Eye (tissue), 1 donor: ENCODE measurements around the gene ARCN1.
"Not testable (repeated sequence)": the region's sequence is repeated elsewhere in the genome, so short reads cannot be mapped to it uniquely, and the experiment has no call there.

Experiments
- DNase-seq: peaks from one replicate; pipeline ENCODE4 v3.0.0-alpha.2; 2015

Gene ARCN1

GRCh38 chr11:118545533-118545932 lies 26.7 kb upstream of the ARCN1 start:
- DNase-seq, result no peak

- DNase-seq, result no peak
Measured at GRCh38 chr11:118547132-118547531, 25.1 kb upstream of the ARCN1 start.

GRCh38 chr11:118552341-118552740 lies 19.9 kb upstream of the ARCN1 start:
- no peak for DNase-seq

GRCh38 chr11:118560806-118561205 lies 11.4 kb upstream of the ARCN1 start:
- DNase-seq, result no peak

GRCh38 chr11:118565051-118565450 lies 7.2 kb upstream of the ARCN1 start:
- no peak for DNase-seq

GRCh38 chr11:118569670-118570069 lies 2.5 kb upstream of the ARCN1 start:
- no peak for DNase-seq

GRCh38 chr11:118570787-118571186 lies 1.4 kb upstream of the ARCN1 start:
- DNase-seq, result no peak

GRCh38 chr11:118571701-118572060 lies 528 bp upstream of the ARCN1 start:
- peak; percentile 44 for DNase-seq

- DNase-seq, result peak; percentile 67
Measured at GRCh38 chr11:118572981-118573550, 857 bp downstream of the ARCN1 start.

- DNase-seq, result no peak
Measured at GRCh38 chr11:118574636-118575035, 2.4 kb downstream of the ARCN1 start.

- not testable (repeated sequence) for DNase-seq
Measured at GRCh38 chr11:118577995-118578394, 5.8 kb downstream of the ARCN1 start.

- DNase-seq, result no peak
Measured at GRCh38 chr11:118581057-118581456, 8.8 kb downstream of the ARCN1 start.

- no peak for DNase-seq
Measured at GRCh38 chr11:118587952-118588351, 15.7 kb downstream of the ARCN1 start.

- no peak for DNase-seq
Measured at GRCh38 chr11:118592616-118593367, 20.6 kb downstream of the ARCN1 start.

GRCh38 chr11:118594984-118595383 lies 22.8 kb downstream of the ARCN1 start:
- DNase-seq, result peak; percentile 71

- DNase-seq, result no peak
Measured at GRCh38 chr11:118596224-118597146, 24.3 kb downstream of the ARCN1 start.

- DNase-seq, result no peak
Measured at GRCh38 chr11:118597556-118597955, 25.3 kb downstream of the ARCN1 start.

GRCh38 chr11:118602331-118602730 lies 30.1 kb downstream of the ARCN1 start:
- no peak for DNase-seq

- DNase-seq, result not testable (repeated sequence)
Measured at GRCh38 chr11:118603709-118604108, 31.5 kb downstream of the ARCN1 start.

GRCh38 chr11:118604566-118604965 lies 32.4 kb downstream of the ARCN1 start:
- no peak for DNase-seq

- DNase-seq, result peak; percentile 88
Measured at GRCh38 chr11:118605116-118605867, 33.1 kb downstream of the ARCN1 start.

- peak; percentile 34 for DNase-seq
Measured at GRCh38 chr11:118606157-118606843, 34.1 kb downstream of the ARCN1 start.
